Measurements from ENCODE around the gene ANKMY1.

ANKMY1 gene

GRCh38 chr2:240568678-240569522 is 11.1 kb upstream of the ANKMY1 start:
- no peaks in the 10 kb centered on the region for H3K9me3 ChIP-seq (ENCODE audit: severe bottlenecking)
- no peak for TF ChIP-seq CTCF (IDR thresholded peaks at IDR 0.05; ENCODE audit: poor library complexity, severe bottlenecking)
- H3K4me3 ChIP-seq (ENCODE audit: severe bottlenecking) = peak overlapping the region; percentile 88
- peak overlapping the region; percentile 87 for H3K27ac ChIP-seq (ENCODE audit: poor library complexity, severe bottlenecking)
- ATAC-seq (ENCODE audit: low read depth) = no peak
- DNase-seq (ENCODE audit: low spot score) = peak; percentile 60
- peaks cover 18% of the 10 kb centered on the region for H3K4me1 ChIP-seq (ENCODE audit: insufficient read depth, poor library complexity, severe bottlenecking)
- H3K27me3 ChIP-seq (ENCODE audit: insufficient read depth, poor library complexity, severe bottlenecking) = no peaks in the 10 kb centered on the region
- no peaks in the 10 kb centered on the region for H3K36me3 ChIP-seq (ENCODE audit: low read depth)

- no peaks in the 10 kb centered on the region for H3K9me3 ChIP-seq (ENCODE audit: severe bottlenecking)
- peak; percentile 27 for TF ChIP-seq CTCF (IDR thresholded peaks at IDR 0.05; ENCODE audit: poor library complexity, severe bottlenecking)
- H3K27ac ChIP-seq (ENCODE audit: poor library complexity, severe bottlenecking) = peak within 1 kb of the TSS; percentile 87
- H3K4me3 ChIP-seq (ENCODE audit: severe bottlenecking) = peak within 1 kb of the TSS; percentile 88
- peaks cover 18% of the 10 kb centered on the region for H3K4me1 ChIP-seq (ENCODE audit: insufficient read depth, poor library complexity, severe bottlenecking)
- H3K36me3 ChIP-seq (ENCODE audit: low read depth) = no peaks in the 10 kb centered on the region
- ATAC-seq (ENCODE audit: low read depth) = peak; percentile 15
- peak; percentile 55 for DNase-seq (ENCODE audit: low spot score)
- no peaks in the 10 kb centered on the region for H3K27me3 ChIP-seq (ENCODE audit: insufficient read depth, poor library complexity, severe bottlenecking)
These were observed 10.3 kb upstream of the ANKMY1 start, which contains the start of gene RNPEPL1 for GRCh38 chr2:240567872-240568677. TSS of gene RNPEPL1 (plus strand) at chr2:240568484. CDS start at chr2:240568587, 103 bp downstream.

- Histone ChIP-seq H3K36me3 (ENCODE audit: low read depth) (no peaks in the 10 kb centered on the region), H3K4me1 (ENCODE audit: insufficient read depth, poor library complexity, severe bottlenecking) (peaks cover 19% of the 10 kb centered on the region), H3K27ac (ENCODE audit: poor library complexity, severe bottlenecking) (peak overlapping the region; percentile 87), H3K9me3 (ENCODE audit: severe bottlenecking) (no peaks in the 10 kb centered on the region), H3K4me3 (ENCODE audit: severe bottlenecking) (peak overlapping the region; percentile 88), H3K27me3 (ENCODE audit: insufficient read depth, poor library complexity, severe bottlenecking) (no peaks in the 10 kb centered on the region)
- ATAC-seq (ENCODE audit: low read depth) (no peak; the same call in 2 of the 3 replicates), DNase-seq (ENCODE audit: low spot score) (peak; percentile 55)
- no peak for TF ChIP-seq CTCF (IDR thresholded peaks at IDR 0.05; ENCODE audit: poor library complexity, severe bottlenecking)
These were observed 9.5 kb upstream of the ANKMY1 start for GRCh38 chr2:240567137-240567871.

- ATAC-seq (ENCODE audit: low read depth) = peak; percentile 74
- Histone ChIP-seq H3K36me3 (ENCODE audit: low read depth) (no peaks in the 10 kb centered on the region), H3K4me3 (ENCODE audit: severe bottlenecking) (peak overlapping the region; percentile 88), H3K9me3 (ENCODE audit: severe bottlenecking) (no peaks in the 10 kb centered on the region), H3K27me3 (ENCODE audit: insufficient read depth, poor library complexity, severe bottlenecking) (no peaks in the 10 kb centered on the region), H3K27ac (ENCODE audit: poor library complexity, severe bottlenecking) (peak overlapping the region; percentile 87), H3K4me1 (ENCODE audit: insufficient read depth, poor library complexity, severe bottlenecking) (peaks cover 27% of the 10 kb centered on the region)
- TF ChIP-seq CTCF (IDR thresholded peaks at IDR 0.05; ENCODE audit: poor library complexity, severe bottlenecking) = peak; percentile 96
- DNase-seq (ENCODE audit: low spot score) = peak; percentile 94
These were observed 8.7 kb upstream of the ANKMY1 start for GRCh38 chr2:240566203-240567136.

Data from RWPE2 (cell line).